ENCODE measurements around the gene PSMB1. TPM values are rescaled to one million over a fixed set of nuclear protein-coding genes. Genes with fewer than 3 reads are reported as not detected.

Gene PSMB1
- total RNA-seq, 1 experiment from 2014 or later: 282 TPM

- no peak for TF ChIP-seq CTCF (IDR thresholded peaks at IDR 0.05 in 2 of 3, conservative IDR thresholded peaks at IDR 0.05 in 1 of 3; ENCODE audit: borderline replicate concordance in 1 of 3, insufficient read depth in 1 of 3, low read depth in 2 of 3, low read length in 2 of 3)
Measured at GRCh38 chr6:170514908-170515307, 38.2 kb downstream of the PSMB1 start (continued).

- no peaks in the 10 kb centered on the region for H3K79me2 ChIP-seq (ENCODE audit: insufficient read depth, low read length)
- ChIA-PET CTCF (no interaction called here), POLR2A (no interaction called here), RAD21 (ENCODE audit: low non-redundant PET in 1 of 2, low total read pairs in 2 of 2, uncharacterized antibody in 2 of 2, unreplicated experiment in 2 of 2) (no interaction called here)
- H3K4me1 ChIP-seq (ENCODE audit: control insufficient read depth in 1 of 2, insufficient read depth in 2 of 2, low read length in 2 of 2): no peaks in the 10 kb centered on the region
- H3K9me3 ChIP-seq (ENCODE audit: control insufficient read depth in 1 of 2, insufficient read depth in 1 of 2, low read depth in 1 of 2, low read length in 2 of 2): no peaks in the 10 kb centered on the region
- H3K4me3 ChIP-seq (replicated peaks in 1 of 2; ENCODE audit: low read depth in 1 of 2, low read length in 2 of 2): no peak overlapping the region
- H4K20me1 ChIP-seq (ENCODE audit: insufficient read depth): no peaks in the 10 kb centered on the region
- no peak overlapping the region for H3K27ac ChIP-seq (ENCODE audit: low read depth, low read length)
- no peak overlapping the region for H3K4me2 ChIP-seq (ENCODE audit: low read length)
- H3K9me2 ChIP-seq (ENCODE audit: insufficient read depth): no peaks in the 10 kb centered on the region
- H3K27me3 ChIP-seq (ENCODE audit: insufficient read depth, low read length): no peaks in the 10 kb centered on the region
- H3K36me3 ChIP-seq (ENCODE audit: control insufficient read depth in 1 of 2, insufficient read depth in 2 of 2, low read length in 2 of 2): no peaks in the 10 kb centered on the region; a peak in 1 of 4 replicates
- BruUV-seq (replicated peaks): no TSS peak
- no peak overlapping the region for H2AFZ ChIP-seq (ENCODE audit: low read depth, low read length, poor library complexity, severe bottlenecking)
- DNase-seq (ENCODE audit: low read depth, low spot score): no peak
- ATAC-seq: no peak
- TF ChIP-seq CBX3 (IDR thresholded peaks at IDR 0.05; ENCODE audit: low read depth) (no peak), ATF3 (IDR thresholded peaks at IDR 0.05) (no peak), EGR1 (IDR thresholded peaks at IDR 0.05; ENCODE audit: low read depth) (no peak), CEBPB (IDR thresholded peaks at IDR 0.05; ENCODE audit: low read depth) (no peak), ELF1 (IDR thresholded peaks at IDR 0.05; ENCODE audit: borderline replicate concordance, low read depth) (no peak), POLR2AphosphoS5 (IDR thresholded peaks at IDR 0.05; ENCODE audit: low read depth, low read length) (no peak)
- intact Hi-C loops (cut with micrococcal nuclease): no loop called here
- no peak overlapping the region for H3K9ac ChIP-seq (ENCODE audit: low read length)
Measured at GRCh38 chr6:170512249-170512648, 40.9 kb downstream of the PSMB1 start.

Data from HCT116 (cell line).